HAP-1 (cell line): ENCODE measurements around the gene BRINP1.

ENCODE experiments used
- DNase-seq, 2 experiments: peaks; one replicate each; pipeline ENCODE4 v3.0.0-alpha.2; 2016 to 2020; ENCODE audit warnings: low spot score in 2 of 2
- H3K27me3 ChIP-seq: fragments of 250-450 bp; sonication (Bioruptor Pico); 2 replicates; pipeline ENCODE4 v1.5.1; 2020; ENCODE audit warnings: low read depth, mild to moderate bottlenecking, moderate library complexity
- H3K36me3 ChIP-seq: fragments of 250-450 bp; sonication (Bioruptor Pico); replicated peaks from 2 replicates; pipeline ENCODE4 v1.5.1; 2020; ENCODE audit warnings: mild to moderate bottlenecking
- H3K4me1 ChIP-seq: fragments of 250-450 bp; sonication (Bioruptor Pico); 2 replicates; pipeline ENCODE4 v1.5.1; 2020; ENCODE audit warnings: mild to moderate bottlenecking
- H3K4me3 ChIP-seq: fragments of 250-450 bp; sonication (Bioruptor Pico); 2 replicates; pipeline ENCODE4 v1.5.1; 2020; ENCODE audit warnings: mild to moderate bottlenecking, moderate library complexity
- H3K9me3 ChIP-seq: fragments of 250-450 bp; sonication (Bioruptor Pico); 2 replicates; pipeline ENCODE4 v1.5.1; 2020; ENCODE audit warnings: mild to moderate bottlenecking, moderate library complexity
- in situ Hi-C: fragments of 300-500 bp; cut with MboI; formaldehyde crosslinking; loops from 3 replicates; pipeline ENCODE4 v1.14.3; 2020; ENCODE audit warnings: low sequenced_read_pairs, inconsistent platforms, mixed read lengths

Gene BRINP1

DNA sequence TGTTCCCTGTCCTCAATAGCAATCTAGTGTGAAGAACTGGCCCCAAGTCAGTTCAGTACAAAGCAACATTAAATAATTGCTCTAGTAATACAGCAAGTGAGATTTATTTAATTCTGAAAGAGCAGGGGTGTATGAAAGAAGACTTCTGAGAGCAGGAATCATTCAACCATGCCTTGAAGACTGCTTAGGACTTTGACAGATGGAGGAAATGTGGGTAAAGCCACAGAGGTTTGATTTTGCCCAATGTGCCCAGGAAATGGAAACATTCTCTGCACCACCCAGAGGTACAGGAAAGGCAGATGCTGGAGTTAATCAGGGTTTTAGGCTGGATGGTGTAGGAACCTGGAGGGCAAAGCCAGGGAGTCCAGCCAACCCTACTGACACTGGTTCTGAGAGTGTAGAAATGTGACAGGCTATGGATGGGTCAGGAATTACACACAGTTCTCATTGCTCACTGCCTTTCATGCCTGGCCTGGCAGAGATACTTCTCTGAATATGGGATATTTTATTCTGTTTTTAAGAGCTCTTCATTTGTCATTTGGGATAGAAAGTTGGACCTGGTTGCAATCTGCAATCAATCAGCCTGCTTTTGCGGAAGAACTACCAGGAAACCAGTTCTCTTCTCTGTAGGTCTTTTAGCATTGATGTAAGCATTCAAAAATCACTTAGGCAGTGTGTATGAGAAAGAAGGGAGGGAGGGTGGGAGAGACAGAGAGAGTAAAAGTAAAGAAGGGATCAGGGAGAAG, 88.3 kb downstream of the BRINP1 start:
- in situ Hi-C loops, result no loop called here

DNA sequence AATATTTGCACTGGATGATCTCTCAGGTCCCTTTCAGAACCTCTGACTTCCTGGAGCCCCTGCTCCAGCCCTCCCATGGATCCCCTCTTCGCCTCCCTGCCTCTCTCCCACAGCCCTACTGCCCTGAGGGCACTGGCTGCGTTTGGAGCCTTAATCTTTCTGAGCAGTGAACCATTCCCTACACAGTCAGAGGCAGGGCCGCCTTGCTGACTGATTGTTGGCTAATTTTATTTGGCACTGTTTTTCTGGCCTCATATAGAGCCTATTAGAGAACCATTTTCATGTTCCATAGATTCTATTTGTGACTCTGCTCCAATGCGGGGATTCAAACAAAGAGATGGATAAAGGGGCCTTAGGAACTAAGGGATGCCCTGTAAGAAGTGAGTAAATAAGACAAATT, 91.1 kb downstream of the BRINP1 start:
- in situ Hi-C loops, result no loop called here

More for the DNA sequence above, 88.3 kb downstream of the BRINP1 start:
- no peak for DNase-seq
- Histone ChIP-seq H3K9me3 (no peaks in the 10 kb centered on the region), H3K4me3 (no peak overlapping the region), H3K27me3 (no peaks in the 10 kb centered on the region), H3K4me1 (no peaks in the 10 kb centered on the region; the same call in 1 of the 2 replicates), H3K36me3 (no peaks in the 10 kb centered on the region)

DNA sequence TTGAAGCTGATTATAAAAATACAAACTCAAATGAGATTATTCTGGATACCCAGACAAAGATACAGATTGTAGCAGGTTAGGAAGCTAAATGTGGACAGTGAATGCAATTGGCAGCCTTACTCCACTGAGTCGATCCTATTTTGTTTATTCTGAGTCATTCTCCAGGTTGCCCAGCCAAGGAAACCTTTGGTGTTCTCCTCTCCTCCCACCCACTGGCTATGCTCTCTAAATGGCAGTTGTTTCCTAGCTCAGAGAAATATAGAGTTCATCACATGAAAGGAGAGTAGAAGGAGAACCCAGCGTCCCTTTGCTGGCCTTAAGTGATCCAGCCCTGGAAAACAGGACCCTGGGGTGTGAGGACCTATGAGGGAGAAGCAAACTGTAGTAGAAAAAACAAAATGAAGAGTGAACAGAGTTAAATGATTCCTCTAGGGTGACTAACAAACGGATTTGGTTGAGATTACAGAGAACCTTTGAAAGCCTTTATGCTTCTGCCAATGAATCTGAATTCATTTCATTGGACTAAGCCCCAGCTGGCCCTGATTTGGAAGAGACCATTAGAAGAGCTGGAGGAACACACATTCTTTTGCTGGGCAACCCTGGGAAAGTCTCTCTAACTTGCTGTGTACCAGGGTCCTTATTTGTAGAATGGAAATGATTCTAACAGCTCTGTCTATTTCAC, 95.1 kb downstream of the BRINP1 start:
- Histone ChIP-seq H3K9me3 (no peaks in the 10 kb centered on the region), H3K27me3 (no peaks in the 10 kb centered on the region), H3K36me3 (no peaks in the 10 kb centered on the region), H3K4me1 (no peaks in the 10 kb centered on the region), H3K4me3 (no peak overlapping the region)
- DNase-seq, result no peak
- in situ Hi-C loops, result no loop called here

More for the DNA sequence above, 91.1 kb downstream of the BRINP1 start:
- no peak for DNase-seq
- H3K4me3 ChIP-seq, result no peak overlapping the region
- no peaks in the 10 kb centered on the region for H3K36me3 ChIP-seq
- no peaks in the 10 kb centered on the region for H3K9me3 ChIP-seq
- H3K4me1 ChIP-seq, result no peaks in the 10 kb centered on the region; the same call in 1 of the 2 replicates
- no peaks in the 10 kb centered on the region for H3K27me3 ChIP-seq

DNA sequence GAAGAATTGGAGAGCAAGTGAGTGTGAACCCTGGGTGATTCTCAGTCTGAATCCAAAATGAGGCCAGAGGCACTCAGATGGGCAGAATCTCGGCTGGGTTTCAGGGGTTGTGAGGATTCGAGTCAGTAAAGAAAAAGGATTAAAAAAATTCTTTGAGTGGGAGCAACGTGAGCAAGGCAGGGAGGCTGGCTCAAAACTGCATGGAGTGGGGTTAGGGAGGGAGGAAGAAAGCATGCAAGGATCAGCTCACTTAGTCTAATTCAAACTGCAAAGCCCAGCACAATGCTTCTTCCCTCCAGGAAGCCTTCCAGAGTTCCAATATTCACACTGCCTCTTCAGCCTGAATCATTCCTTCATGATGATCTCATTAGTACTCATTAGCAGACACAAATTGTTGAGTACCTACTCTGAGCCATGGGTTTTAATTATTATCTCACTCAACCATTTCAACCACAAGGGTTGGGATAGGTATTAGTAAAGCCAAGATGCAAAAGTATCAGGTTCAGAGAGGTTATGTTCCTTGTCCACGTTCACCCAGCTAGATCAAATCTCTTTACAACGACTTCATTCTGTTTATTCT, 95.8 kb downstream of the BRINP1 start:
- in situ Hi-C loops, result no loop called here
- no peak for DNase-seq
- Histone ChIP-seq H3K4me1 (no peaks in the 10 kb centered on the region), H3K4me3 (no peak overlapping the region), H3K27me3 (no peaks in the 10 kb centered on the region), H3K9me3 (no peaks in the 10 kb centered on the region), H3K36me3 (no peaks in the 10 kb centered on the region)

DNA sequence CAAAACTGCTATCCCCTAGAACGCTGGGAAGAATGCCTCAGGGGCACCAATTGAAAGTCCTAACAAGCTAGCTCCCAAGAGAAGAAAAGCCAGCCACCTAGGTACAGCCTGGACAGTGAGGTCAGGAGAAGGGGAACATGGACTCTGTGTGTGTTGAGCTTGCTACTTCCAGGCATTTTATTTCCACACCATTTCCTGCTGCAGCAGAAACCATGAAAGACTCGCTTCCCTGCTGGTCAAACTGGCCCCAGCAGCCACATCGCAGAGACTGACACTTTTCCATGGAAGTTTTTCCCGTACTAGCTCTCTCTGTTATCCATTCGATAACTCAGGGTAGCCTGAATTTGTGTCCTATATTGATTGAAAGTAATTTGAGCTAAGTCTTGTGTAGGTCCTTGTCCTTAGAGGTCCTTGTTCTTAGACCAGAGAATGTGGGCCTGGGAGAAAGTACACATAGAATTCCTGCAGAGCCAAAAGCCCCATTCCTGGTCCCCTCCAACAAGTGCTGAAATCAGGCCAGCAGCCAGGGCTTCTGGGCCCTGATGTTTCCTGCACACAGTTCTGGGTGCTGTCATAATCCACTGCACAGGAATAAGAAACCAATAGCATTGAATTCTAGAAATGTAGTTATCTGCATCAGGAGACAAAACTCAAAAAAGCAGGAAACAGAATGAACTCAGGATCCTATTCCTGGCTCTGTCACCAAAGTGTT, 96.6 kb downstream of the BRINP1 start:
- H3K27me3 ChIP-seq, result no peaks in the 10 kb centered on the region
- in situ Hi-C loops, result no loop called here
- no peaks in the 10 kb centered on the region for H3K36me3 ChIP-seq
- no peaks in the 10 kb centered on the region for H3K4me1 ChIP-seq
- no peak overlapping the region for H3K4me3 ChIP-seq
- no peak for DNase-seq
- no peaks in the 10 kb centered on the region for H3K9me3 ChIP-seq

DNA sequence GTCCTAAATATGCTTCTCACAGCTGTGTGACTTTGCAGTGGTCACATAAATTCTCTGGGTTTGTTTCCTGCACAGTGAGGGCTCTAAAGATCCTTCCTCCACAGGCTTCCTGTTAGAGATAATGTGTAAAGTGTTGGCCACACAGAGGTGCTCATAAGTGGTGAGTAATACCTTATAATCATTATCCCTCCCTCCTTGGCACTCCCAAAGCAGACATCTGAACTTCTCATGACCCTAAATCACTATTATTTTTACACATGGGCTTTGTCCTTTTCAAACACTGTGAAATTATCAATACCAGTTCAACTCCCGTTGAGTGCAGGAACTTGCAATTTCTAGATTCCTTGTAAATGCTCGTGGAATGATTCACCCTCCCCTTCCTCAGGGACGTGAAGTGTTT, 100.2 kb downstream of the BRINP1 start:
- in situ Hi-C loops, result no loop called here
- Histone ChIP-seq H3K27me3 (no peaks in the 10 kb centered on the region), H3K4me1 (no peaks in the 10 kb centered on the region), H3K36me3 (no peaks in the 10 kb centered on the region), H3K4me3 (no peak overlapping the region), H3K9me3 (no peaks in the 10 kb centered on the region)
- no peak for DNase-seq

DNA sequence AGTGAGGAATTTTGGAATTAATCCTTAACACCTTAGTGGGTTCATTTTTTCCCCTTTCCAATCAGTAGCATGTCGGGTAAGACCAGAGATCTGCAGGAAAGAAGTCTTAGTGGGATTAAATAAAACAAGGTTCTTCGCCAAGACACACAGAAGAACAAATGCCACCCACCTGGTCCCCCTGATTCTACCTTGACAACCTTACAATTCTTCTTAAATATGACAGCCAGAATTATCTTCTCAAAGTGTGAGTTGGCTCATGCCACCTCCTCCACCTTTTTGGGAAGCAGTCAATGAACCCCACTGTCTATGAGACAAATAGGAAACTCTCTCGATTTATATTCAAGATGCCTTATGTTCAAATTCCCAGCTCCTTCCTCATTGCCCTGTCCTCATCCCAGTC, 105.1 kb downstream of the BRINP1 start:
- Histone ChIP-seq H3K9me3 (no peaks in the 10 kb centered on the region), H3K4me1 (no peaks in the 10 kb centered on the region)
- in situ Hi-C loops, result no loop called here

DNA sequence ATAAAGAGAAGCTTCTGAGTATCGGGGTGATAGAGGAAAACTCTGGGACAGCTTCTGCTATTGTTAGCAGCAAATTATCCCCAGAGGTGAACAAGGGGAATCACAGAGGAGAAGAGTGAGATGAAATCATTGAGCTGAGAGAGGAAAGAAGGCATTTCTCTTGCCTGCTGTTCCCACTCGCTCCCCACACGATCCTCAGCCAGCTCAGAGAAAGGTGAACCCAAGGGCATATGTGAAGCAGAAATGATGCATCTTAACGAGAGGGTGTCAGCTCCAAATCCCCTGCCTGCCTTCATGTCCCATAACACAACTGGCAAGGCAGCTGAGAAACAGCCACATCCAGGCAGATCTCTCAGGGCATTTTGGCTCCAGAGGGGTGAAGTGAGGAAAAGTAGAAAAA, 111.6 kb downstream of the BRINP1 start:
- H3K36me3 ChIP-seq, result no peaks in the 10 kb centered on the region
- in situ Hi-C loops, result no loop called here
- no peaks in the 10 kb centered on the region for H3K9me3 ChIP-seq
- DNase-seq, result no peak
- no peak overlapping the region for H3K4me3 ChIP-seq
- no peaks in the 10 kb centered on the region for H3K4me1 ChIP-seq
- peaks cover 3% of the 10 kb centered on the region; the same call in 1 of the 2 replicates for H3K27me3 ChIP-seq

More for the DNA sequence above, 105.1 kb downstream of the BRINP1 start:
- H3K27me3 ChIP-seq, result peaks cover 3% of the 10 kb centered on the region; the same call in 1 of the 2 replicates
- no peak overlapping the region for H3K4me3 ChIP-seq
- H3K36me3 ChIP-seq, result no peaks in the 10 kb centered on the region
- DNase-seq, result no peak

DNA sequence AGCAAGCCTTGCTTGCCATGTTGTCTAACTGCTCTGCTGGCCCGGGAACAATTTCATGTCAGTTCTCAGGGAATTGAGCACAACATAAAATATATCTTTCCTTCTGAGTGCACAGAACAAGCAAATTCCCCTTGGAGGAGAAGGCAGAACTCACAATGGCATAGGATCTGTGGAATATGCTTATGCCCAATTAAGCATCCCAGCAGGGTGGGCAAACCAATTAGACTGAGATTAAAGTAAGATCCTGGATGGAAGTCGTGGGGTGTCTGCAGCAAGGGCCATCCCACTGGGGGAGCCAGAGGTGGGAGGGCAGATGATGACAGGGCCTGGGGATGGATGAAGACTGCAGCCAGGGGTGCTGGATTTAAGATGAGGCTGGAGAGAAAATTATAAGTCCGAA, 114.1 kb downstream of the BRINP1 start:
- Histone ChIP-seq H3K4me1 (no peaks in the 10 kb centered on the region), H3K27me3 (no peaks in the 10 kb centered on the region), H3K4me3 (no peak overlapping the region), H3K9me3 (no peaks in the 10 kb centered on the region), H3K36me3 (no peaks in the 10 kb centered on the region)
- in situ Hi-C loops, result no loop called here
- no peak for DNase-seq

DNA sequence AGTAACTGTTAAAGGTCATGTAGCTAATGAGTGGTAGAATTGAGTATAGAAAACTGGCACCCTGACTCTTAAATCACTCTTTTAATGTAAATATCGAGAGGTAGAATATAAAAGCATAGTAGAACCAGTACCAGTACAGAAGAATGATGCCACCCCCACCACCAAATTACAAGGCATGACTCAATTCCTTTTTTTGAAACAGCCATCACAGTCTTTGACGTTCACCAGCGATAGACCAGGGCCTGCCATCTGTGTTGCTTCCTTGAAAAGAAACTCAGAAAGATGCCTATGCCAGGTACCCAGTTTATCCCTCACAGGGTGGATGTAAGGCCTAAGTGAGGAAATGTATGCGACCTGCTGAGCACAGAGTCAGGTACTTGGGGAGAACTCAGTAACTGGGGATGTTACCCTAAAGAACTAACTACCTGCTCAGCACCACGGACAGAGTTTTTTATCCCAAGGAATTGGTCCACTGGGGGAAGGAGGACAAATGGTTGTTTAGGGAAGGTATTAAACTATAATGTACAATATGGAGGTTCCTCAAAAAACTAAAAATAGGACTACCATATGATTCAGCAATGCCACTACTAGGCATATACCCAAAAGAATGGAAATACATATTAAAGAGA, 116.5 kb downstream of the BRINP1 start:
- Histone ChIP-seq H3K27me3 (no peaks in the 10 kb centered on the region), H3K4me3 (no peak overlapping the region), H3K9me3 (no peaks in the 10 kb centered on the region), H3K36me3 (no peaks in the 10 kb centered on the region), H3K4me1 (no peaks in the 10 kb centered on the region)
- DNase-seq, result no peak
- in situ Hi-C loops, result no loop called here

DNA sequence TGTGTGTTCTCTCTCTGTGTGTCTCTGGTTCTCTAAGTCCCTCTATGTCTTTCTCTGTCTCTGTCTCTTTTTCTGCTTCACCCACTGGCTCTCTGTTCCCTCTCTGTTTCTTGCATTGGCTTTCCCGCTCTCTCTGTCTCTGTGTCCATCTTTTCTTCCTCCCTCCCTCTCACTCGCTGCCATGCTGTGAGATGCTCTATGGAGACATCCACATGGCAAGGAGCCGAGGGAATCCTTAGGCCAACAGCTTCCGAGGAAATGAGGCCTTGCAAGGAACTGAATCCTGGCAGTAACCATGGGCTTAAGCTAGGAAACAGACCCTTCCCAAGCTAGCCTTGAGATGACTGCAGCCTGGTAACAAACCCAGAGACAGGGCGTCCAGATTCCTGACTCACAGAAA, 117.3 kb downstream of the BRINP1 start:
- no peaks in the 10 kb centered on the region for H3K4me1 ChIP-seq
- in situ Hi-C loops, result no loop called here
- no peaks in the 10 kb centered on the region for H3K9me3 ChIP-seq
- H3K4me3 ChIP-seq, result no peak overlapping the region
- no peak for DNase-seq
- H3K27me3 ChIP-seq, result no peaks in the 10 kb centered on the region
- no peaks in the 10 kb centered on the region for H3K36me3 ChIP-seq

DNA sequence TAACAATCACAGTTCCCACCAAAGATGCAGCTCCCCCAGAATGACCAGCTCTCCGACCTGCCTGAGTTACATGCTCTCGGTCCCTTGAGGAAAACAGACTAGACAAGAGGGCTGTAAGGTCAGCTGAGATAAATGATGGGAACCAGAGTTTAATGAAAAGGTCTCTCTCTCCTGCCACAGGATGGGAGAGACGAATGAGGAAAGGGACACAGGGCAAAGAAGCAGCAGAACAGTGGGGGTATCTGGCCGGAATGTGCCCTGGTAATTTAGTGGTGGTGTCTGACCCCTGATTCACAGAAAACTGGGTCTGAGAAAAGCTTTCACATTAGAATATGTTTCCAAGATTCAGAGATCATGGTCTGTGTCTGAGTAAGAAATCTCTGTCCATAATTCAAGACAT, 118.5 kb downstream of the BRINP1 start:
- in situ Hi-C loops, result no loop called here
- DNase-seq, result no peak
- Histone ChIP-seq H3K4me1 (no peaks in the 10 kb centered on the region), H3K27me3 (no peaks in the 10 kb centered on the region), H3K36me3 (no peaks in the 10 kb centered on the region), H3K4me3 (no peak overlapping the region), H3K9me3 (no peaks in the 10 kb centered on the region)

DNA sequence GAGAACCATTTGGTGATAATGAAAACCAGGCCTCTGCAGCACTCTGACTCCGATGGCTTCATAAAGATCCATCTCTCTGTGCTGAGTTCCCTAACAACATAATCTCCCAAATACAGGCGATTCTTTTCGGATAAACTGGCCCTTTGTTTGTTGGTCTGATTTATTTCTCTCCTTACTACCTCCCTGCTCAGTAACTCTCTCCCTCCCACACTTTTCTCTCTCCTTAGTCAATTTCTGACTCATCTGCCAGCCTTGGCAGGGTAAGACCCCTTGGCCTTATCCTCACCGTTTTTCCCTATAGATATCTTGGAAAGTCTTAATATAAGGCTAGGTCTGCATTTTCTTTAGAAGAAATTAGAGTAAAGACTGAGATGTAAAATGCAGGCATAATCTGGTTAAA, 128.7 kb downstream of the BRINP1 start:
- Histone ChIP-seq H3K27me3 (no peaks in the 10 kb centered on the region), H3K4me1 (no peaks in the 10 kb centered on the region), H3K9me3 (no peaks in the 10 kb centered on the region), H3K4me3 (no peak overlapping the region), H3K36me3 (no peaks in the 10 kb centered on the region)
- in situ Hi-C loops, result no loop called here
- DNase-seq, result no peak
